ENCODE results near the gene TMEM150B. TPM values are rescaled to one million over a fixed set of nuclear protein-coding genes. Genes with fewer than 3 reads are reported as not detected.

Gene TMEM150B
- total and polyA plus RNA-seq, 2 donors (not counting 1 experiment from before 2014, with no cell fraction given), result 1.4 TPM; not detected in 1

GRCh38 chr19:55322204-55322885 lies 2.8 kb downstream of the TMEM150B start:
- TF ChIP-seq EZH2 (IDR thresholded peaks at IDR 0.05; ENCODE audit: borderline replicate concordance, insufficient read depth, low read depth, low read length, poor library complexity, severe bottlenecking), result no peak
- no peak for TF ChIP-seq CTCF (IDR thresholded peaks at IDR 0.05)
- no peaks in the 10 kb centered on the region for H4K20me1 ChIP-seq (ENCODE audit: control insufficient read depth, insufficient read depth, low read length, poor library complexity, severe bottlenecking)
- DNase-seq (no peak), ATAC-seq (ENCODE audit: low read depth) (no peak)
- intact Hi-C loops (cut with micrococcal nuclease), result no loop called here
- peaks cover 0 to 4% of the 10 kb centered on the region in 2 donors for H3K4me1 ChIP-seq (ENCODE audit: control insufficient read depth in 2 of 2, insufficient read depth in 2 of 2, low read length in 2 of 2)
- H3K9ac ChIP-seq (ENCODE audit: low read length), result no peak overlapping the region
- ChIA-PET POLR2A (no interaction called here), CTCF (no interaction called here)
- H3K27ac ChIP-seq (ENCODE audit: low read length in 2 of 2), result no peak overlapping the region
- no peak overlapping the region for H2AFZ ChIP-seq (ENCODE audit: insufficient read depth, low read depth, low read length, poor library complexity, severe bottlenecking)
- Mint-ChIP-seq H3K27ac (no peak overlapping the region), H3K27me3 (peaks cover 26% of the 10 kb centered on the region), H3K4me3 (no peak overlapping the region), H3K4me1 (no peaks in the 10 kb centered on the region), H3K9me3 (ENCODE audit: insufficient read depth) (no peaks in the 10 kb centered on the region)
- peaks cover 0 to 4% (median 0%) of the 10 kb centered on the region in 3 donors for H3K9me3 ChIP-seq (ENCODE audit: control extremely low read depth in 1 of 3, control insufficient read depth in 2 of 3, insufficient read depth in 1 of 3, low read length in 2 of 3)
- H3K36me3 ChIP-seq (replicated peaks in 1 of 2; ENCODE audit: control extremely low read depth in 1 of 2, control insufficient read depth in 1 of 2, extremely low read depth in 1 of 2, insufficient read depth in 2 of 2, low read length in 1 of 2), result no peaks in the 10 kb centered on the region
- peaks cover 0 to 10% (median 1%) of the 10 kb centered on the region in 4 experiments for H3K27me3 ChIP-seq (replicated peaks in 1 of 4; ENCODE audit: control extremely low read depth in 1 of 4, control insufficient read depth in 3 of 4, insufficient read depth in 4 of 4, low read length in 3 of 4)
- 49% methylated on average over 11 of the region's 12 CpGs for WGBS (ENCODE audit: insufficient coverage)
- no peak overlapping the region for H3K4me3 ChIP-seq (ENCODE audit: control extremely low read depth in 1 of 5, extremely low read depth in 1 of 5, insufficient read depth in 1 of 5, low read depth in 2 of 5, low read length in 4 of 5)
- H3K4me2 ChIP-seq (replicated peaks; ENCODE audit: low read depth, low read length, poor library complexity, severe bottlenecking), result no peak overlapping the region
- no peaks in the 10 kb centered on the region for H3K79me2 ChIP-seq (ENCODE audit: control insufficient read depth, insufficient read depth, low read length)

- no peak overlapping the region for H3K4me2 ChIP-seq (replicated peaks; ENCODE audit: low read depth, low read length, poor library complexity, severe bottlenecking)
- POLR2A ChIA-PET, result interaction anchor here (0.8 kb wide), 1 partner anchor 27 kb away, joined by 4 read pairs; no protein-coding TSS in a partner anchor
These were observed 3.5 kb downstream of the TMEM150B start for GRCh38 chr19:55321466-55322137.

More at GRCh38 chr19:55321466-55322137, 3.5 kb downstream of the TMEM150B start:
- Mint-ChIP-seq H3K4me3 (no peak overlapping the region), H3K4me1 (no peaks in the 10 kb centered on the region), H3K27ac (no peak overlapping the region), H3K27me3 (peaks cover 25% of the 10 kb centered on the region), H3K9me3 (ENCODE audit: insufficient read depth) (no peaks in the 10 kb centered on the region)
- DNase-seq, result no peak
- no peak overlapping the region for H3K4me3 ChIP-seq (ENCODE audit: control extremely low read depth in 1 of 5, extremely low read depth in 1 of 5, insufficient read depth in 1 of 5, low read depth in 2 of 5, low read length in 4 of 5)
- peaks cover 0 to 4% (median 0%) of the 10 kb centered on the region in 3 donors for H3K9me3 ChIP-seq (ENCODE audit: control extremely low read depth in 1 of 3, control insufficient read depth in 2 of 3, insufficient read depth in 1 of 3, low read length in 2 of 3)
- TF ChIP-seq EZH2 (IDR thresholded peaks at IDR 0.05; ENCODE audit: borderline replicate concordance, insufficient read depth, low read depth, low read length, poor library complexity, severe bottlenecking), result no peak
- no peak for TF ChIP-seq CTCF (IDR thresholded peaks at IDR 0.05)
- no peaks in the 10 kb centered on the region for H4K20me1 ChIP-seq (ENCODE audit: control insufficient read depth, insufficient read depth, low read length, poor library complexity, severe bottlenecking)
- H3K9ac ChIP-seq (ENCODE audit: low read length), result no peak overlapping the region
- CTCF ChIA-PET, result no interaction called here
- no peak for ATAC-seq (ENCODE audit: low read depth)
- no peaks in the 10 kb centered on the region for H3K79me2 ChIP-seq (ENCODE audit: control insufficient read depth, insufficient read depth, low read length)
- WGBS (ENCODE audit: insufficient coverage), result 25% methylated on average over 4 of the region's 9 CpGs
- H3K27ac ChIP-seq (ENCODE audit: low read length in 2 of 2), result no peak overlapping the region
- peaks cover 0 to 4% of the 10 kb centered on the region in 2 donors for H3K4me1 ChIP-seq (ENCODE audit: control insufficient read depth in 2 of 2, insufficient read depth in 2 of 2, low read length in 2 of 2)
- intact Hi-C loops (cut with micrococcal nuclease), result no loop called here
- no peaks in the 10 kb centered on the region for H3K36me3 ChIP-seq (replicated peaks in 1 of 2; ENCODE audit: control extremely low read depth in 1 of 2, control insufficient read depth in 1 of 2, extremely low read depth in 1 of 2, insufficient read depth in 2 of 2, low read length in 1 of 2)
- no peak overlapping the region for H2AFZ ChIP-seq (ENCODE audit: insufficient read depth, low read depth, low read length, poor library complexity, severe bottlenecking)
- peaks cover 0 to 10% (median 1%) of the 10 kb centered on the region in 4 experiments for H3K27me3 ChIP-seq (replicated peaks in 1 of 4; ENCODE audit: control extremely low read depth in 1 of 4, control insufficient read depth in 3 of 4, insufficient read depth in 4 of 4, low read length in 3 of 4)
